Natural killer cell (primary cell): Measurements from ENCODE around the gene CGB1. TPM values are rescaled to one million over a fixed set of nuclear protein-coding genes. Genes with fewer than 3 reads are reported as not detected.

Experiments
- ATAC-seq, 3 donors: fragments of 150-1000 bp in 2 of 3; fragments of 200-7000 bp in 1 of 3; cut with Tn5 transposase; 1 replicate in 1 of 3; 2 replicates in 2 of 3; pipeline ENCODE4 v1.10.0; 2021; ENCODE audit warnings: mild to moderate bottlenecking in 2 of 3, moderate library complexity in 2 of 3
- DNase-seq, 2 donors: peaks; one replicate each; pipeline versions ENCODE4 v3.0.0 to v3.0.0-alpha.2; 2013 to 2021; ENCODE audit warnings: mixed read lengths in 1 of 2
- H3K27ac ChIP-seq: one replicate; pipeline ENCODE4 v1.5.1; 2013; ENCODE audit warnings: mild to moderate bottlenecking, low read length
- H3K27me3 ChIP-seq: one replicate; pipeline ENCODE4 v1.6.1; 2013; ENCODE audit warnings: low read length; ENCODE audit not compliant: control insufficient read depth, insufficient read depth
- H3K36me3 ChIP-seq: one replicate; pipeline ENCODE4 v1.6.1; 2013; ENCODE audit warnings: low read length; ENCODE audit not compliant: control insufficient read depth, insufficient read depth
- H3K4me1 ChIP-seq: one replicate; pipeline ENCODE4 v1.6.1; 2013; ENCODE audit warnings: low read length; ENCODE audit not compliant: control insufficient read depth, insufficient read depth
- H3K4me3 ChIP-seq: one replicate; pipeline ENCODE4 v1.5.1; 2013; ENCODE audit warnings: low read length
- H3K9me3 ChIP-seq: one replicate; pipeline ENCODE4 v1.6.1; 2013; ENCODE audit warnings: low read length; ENCODE audit not compliant: control insufficient read depth, insufficient read depth
- H3K27ac Mint-ChIP-seq, 2 donors: one replicate each; pipeline ENCODE4 v1.8.0; 2022; ENCODE audit warnings: mild to moderate bottlenecking in 2 of 2, mixed read lengths in 2 of 2, moderate library complexity in 1 of 2
- H3K27me3 Mint-ChIP-seq, 2 donors: one replicate each; pipeline ENCODE4 v1.8.0; 2022; ENCODE audit warnings: low read depth in 2 of 2, mixed read lengths in 2 of 2
- H3K36me3 Mint-ChIP-seq: one replicate; pipeline ENCODE4 v1.8.0; 2022; ENCODE audit warnings: mixed read lengths
- H3K4me1 Mint-ChIP-seq, 2 donors: one replicate each; pipeline ENCODE4 v1.8.0; 2022; ENCODE audit warnings: mixed read lengths in 2 of 2
- H3K4me3 Mint-ChIP-seq: one replicate; pipeline ENCODE4 v1.8.0; 2022; ENCODE audit warnings: mild to moderate bottlenecking, moderate library complexity, mixed read lengths
- H3K9me3 Mint-ChIP-seq, 2 donors: one replicate each; pipeline ENCODE4 v1.8.0; 2022; ENCODE audit warnings: mixed read lengths in 2 of 2
- CTCF ChIP-seq: fragments of 200-600 bp; IDR thresholded peaks from one replicate; pipeline ENCODE4 v1.8.0; 2022; ENCODE audit warnings: antibody characterized with exemption
- WGBS: methylation state at CpG from one replicate; pipeline ENCODE4 v1.1.7; 2013; ENCODE audit warnings: missing lambda C conversion rate; ENCODE audit not compliant: insufficient coverage; 5-methylcytosine and 5-hydroxymethylcytosine counted together
- intact Hi-C: fragments of 100-400 bp; cut with micrococcal nuclease; formaldehyde crosslinking; loops from one replicate; pipeline ENCODE4 v1.14.2; 2022
- total RNA-seq, 4 donors: library from RNA; stranded (reverse); fragments of 120-200 nt in 1 of 4; gene quantifications; one replicate each; pipeline versions ENCODE4 v1.2.3 to v1.2.4, GENCODE V29; 2013 to 2022

Gene CGB1
- total RNA-seq, 3 donors from 2014 or later (not counting 1 experiment from before 2014, with no cell fraction given): not detected

GRCh38 chr19:49070416-49070815 is 33.7 kb upstream of the CGB1 start:
- H3K27me3 ChIP-seq: peaks cover 27% of the 10 kb centered on the region

GRCh38 chr19:49069026-49069425 is 32.3 kb upstream of the CGB1 start:
- WGBS: 94% methylated on average over 9 of the region's 9 CpGs
- TF ChIP-seq CTCF: no peak
- Mint-ChIP-seq H3K4me1 (peaks cover 8 to 12% of the 10 kb centered on the region in 2 donors), H3K9me3 (no peaks in the 10 kb centered on the region), H3K27me3 (peaks cover 65 to 67% of the 10 kb centered on the region in 2 donors), H3K36me3 (no peaks in the 10 kb centered on the region), H3K27ac (no peak overlapping the region), H3K4me3 (no peak overlapping the region)
- Histone ChIP-seq H3K4me3 (no peak overlapping the region), H3K36me3 (no peaks in the 10 kb centered on the region), H3K9me3 (no peaks in the 10 kb centered on the region), H3K4me1 (peaks cover 6% of the 10 kb centered on the region), H3K27me3 (peaks cover 24% of the 10 kb centered on the region), H3K27ac (no peak overlapping the region)
- DNase-seq (no peak), ATAC-seq (no peak)
- intact Hi-C loops: no loop called here

More at GRCh38 chr19:49070416-49070815, 33.7 kb upstream of the CGB1 start:
- H3K27me3 Mint-ChIP-seq: peaks cover 66 to 72% of the 10 kb centered on the region in 2 donors
- Histone ChIP-seq H3K4me3 (no peak overlapping the region), H3K9me3 (no peaks in the 10 kb centered on the region), H3K27ac (no peak overlapping the region), H3K4me1 (peaks cover 6% of the 10 kb centered on the region), H3K36me3 (no peaks in the 10 kb centered on the region)
- H3K4me1 Mint-ChIP-seq: peaks cover 8 to 17% of the 10 kb centered on the region in 2 donors
- no peak for TF ChIP-seq CTCF
- H3K36me3 Mint-ChIP-seq: no peaks in the 10 kb centered on the region
- H3K4me3 Mint-ChIP-seq: peak overlapping the region; percentile 30
- DNase-seq: no peak
- no peaks in the 10 kb centered on the region for H3K9me3 Mint-ChIP-seq
- WGBS: 97% methylated on average over 21 of the region's 21 CpGs
- H3K27ac Mint-ChIP-seq: no peak overlapping the region
- ATAC-seq: no peak
- intact Hi-C loops: no loop called here

- DNase-seq (no peak), ATAC-seq (no peak)
- H3K4me1 Mint-ChIP-seq: peaks cover under 1% of the 10 kb centered on the region in 2 donors
- TF ChIP-seq CTCF: no peak
- H3K9me3 Mint-ChIP-seq: no peaks in the 10 kb centered on the region
- peaks cover 11% of the 10 kb centered on the region for H3K27me3 ChIP-seq
- intact Hi-C loops: no loop called here
- H3K36me3 Mint-ChIP-seq: no peaks in the 10 kb centered on the region
- no peaks in the 10 kb centered on the region for H3K4me1 ChIP-seq
- peaks cover 51 to 53% of the 10 kb centered on the region in 2 donors for H3K27me3 Mint-ChIP-seq
- no peaks in the 10 kb centered on the region for H3K36me3 ChIP-seq
- WGBS: 68% methylated on average over 3 of the region's 3 CpGs
- no peak overlapping the region for H3K27ac Mint-ChIP-seq
- no peaks in the 10 kb centered on the region for H3K9me3 ChIP-seq
- no peak overlapping the region for H3K4me3 Mint-ChIP-seq
- H3K27ac ChIP-seq: no peak overlapping the region
- no peak overlapping the region for H3K4me3 ChIP-seq
These were observed 30.9 kb upstream of the CGB1 start for GRCh38 chr19:49067554-49067953.

GRCh38 chr19:49065905-49066512 is 29.3 kb upstream of the CGB1 start:
- 63% methylated on average over 8 of the region's 13 CpGs for WGBS
- ATAC-seq (no peak), DNase-seq (no peak)
- Histone ChIP-seq H3K9me3 (no peaks in the 10 kb centered on the region), H3K4me1 (no peaks in the 10 kb centered on the region), H3K36me3 (no peaks in the 10 kb centered on the region), H3K4me3 (no peak overlapping the region), H3K27me3 (peaks cover 11% of the 10 kb centered on the region), H3K27ac (no peak overlapping the region)
- no peaks in the 10 kb centered on the region for H3K9me3 Mint-ChIP-seq
- no peak for TF ChIP-seq CTCF
- no peaks in the 10 kb centered on the region for H3K36me3 Mint-ChIP-seq
- no peak overlapping the region for H3K27ac Mint-ChIP-seq
- no peak overlapping the region for H3K4me3 Mint-ChIP-seq
- H3K4me1 Mint-ChIP-seq: no peaks in the 10 kb centered on the region
- H3K27me3 Mint-ChIP-seq: peaks cover 47 to 53% of the 10 kb centered on the region in 2 donors
- intact Hi-C loops: no loop called here
